ENCODE measurements around the gene KIF1A. TPM values are rescaled to one million over a fixed set of nuclear protein-coding genes. Genes with fewer than 3 reads are reported as not detected.

KIF1A gene
- total RNA-seq, 2 donors from 2014 or later = 27.4 to 51.5 TPM

- ATAC-seq (no peak), DNase-seq (no peak)
- intact Hi-C loops (cut with DNase I) = no loop called here
These were observed 149.6 kb downstream of the KIF1A start for GRCh38 chr2:240670402-240670801.

- ATAC-seq = no peak
- intact Hi-C loops (cut with DNase I) = no loop called here
- DNase-seq = no peak
These were observed 155.4 kb downstream of the KIF1A start for GRCh38 chr2:240664622-240665021.

Other genes starting within 250 kb of the KIF1A start
- gene CAPN10, start 233.5 kb downstream of the KIF1A start, total RNA-seq = 10 to 100 TPM; 17.9 to 26.6 TPM
- gene GPR35, start 194.7 kb downstream of the KIF1A start, total RNA-seq = 1 to 10 TPM; 1.1 to 1.3 TPM
- not detected for gene AQP12B, start 137.3 kb downstream of the KIF1A start, total RNA-seq
- not detected for gene AQP12A, start 128.4 kb downstream of the KIF1A start, total RNA-seq
- under 1 TPM; 0.24 to 0.29 TPM for gene AGXT, start 48.6 kb upstream of the KIF1A start, total RNA-seq
- not detected for gene MAB21L4, start 75.9 kb upstream of the KIF1A start, total RNA-seq
- gene CROCC2, start 86.1 kb upstream of the KIF1A start, total RNA-seq = not detected
- gene SNED1, start 178.4 kb upstream of the KIF1A start, total RNA-seq = 10 to 100 TPM; 12.2 to 31.9 TPM